ENCODE results near the gene FAM241A.

Gene FAM241A

DNA sequence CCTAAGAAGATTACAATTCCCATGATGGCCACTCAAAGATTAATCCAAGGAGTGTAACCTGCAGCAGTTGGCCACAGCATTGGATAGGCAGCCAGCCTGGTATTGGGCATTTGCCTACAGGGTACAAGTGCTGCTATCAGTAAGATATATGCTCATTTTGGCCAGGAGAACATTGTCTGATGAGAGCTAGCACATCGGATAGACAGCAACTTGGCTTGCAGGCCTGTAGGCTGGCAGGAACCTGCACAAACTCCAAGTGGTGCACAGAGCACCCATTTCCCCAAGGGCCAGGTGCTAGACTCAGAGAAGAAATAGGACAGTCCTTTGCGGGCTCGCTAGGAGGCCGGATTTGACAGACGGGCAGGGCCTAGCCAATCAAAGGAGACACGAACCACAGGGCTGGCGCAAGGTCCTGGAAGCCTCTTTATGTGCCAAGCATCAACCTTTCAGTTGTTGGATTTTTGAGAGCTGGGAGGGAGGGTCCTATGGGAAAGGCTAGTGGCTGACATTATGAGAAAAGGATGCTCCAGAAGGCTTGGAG, 74.6 kb downstream of the FAM241A start:
- no peak for DNase-seq

DNA sequence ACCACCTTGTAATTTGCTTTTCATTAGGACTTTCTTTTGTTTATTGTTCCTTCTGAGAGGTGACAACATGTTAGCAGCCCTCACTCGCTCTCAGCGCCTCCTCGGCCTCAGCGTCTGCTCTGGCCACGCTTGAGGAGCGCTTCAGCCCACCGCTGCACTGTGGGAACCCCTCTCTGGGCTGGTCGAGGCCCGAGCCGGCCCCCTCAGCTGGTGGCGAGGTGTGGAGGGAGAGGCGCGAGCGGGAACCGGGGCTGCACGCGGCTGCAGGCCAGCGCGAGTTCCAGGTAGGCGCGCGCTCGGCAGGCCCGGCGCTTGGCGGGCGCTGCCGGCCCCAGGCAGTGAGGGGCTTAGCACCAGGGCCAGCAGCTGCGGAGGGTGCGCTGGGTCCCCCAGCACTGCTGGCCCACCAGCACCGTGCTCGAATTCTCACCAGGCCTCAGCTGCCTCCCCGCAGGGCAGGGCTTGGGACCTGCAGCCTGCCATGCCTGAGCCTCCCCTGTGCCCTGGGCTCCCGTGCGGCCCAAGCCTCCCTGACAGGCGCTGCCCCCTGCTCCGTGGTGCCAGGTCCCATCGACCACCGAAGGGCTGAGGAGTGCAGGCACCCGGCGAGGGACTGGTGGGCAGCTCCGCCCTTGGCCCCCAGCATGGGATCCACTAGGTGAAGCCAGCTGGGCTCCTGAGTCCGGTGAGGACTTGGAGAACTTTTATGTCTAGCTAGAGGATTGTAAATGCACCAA, 77.1 kb downstream of the FAM241A start:
- DNase-seq, result no peak

- DNase-seq, result no peak
These were observed 79.9 kb downstream of the FAM241A start for GRCh38 chr4:112225157-112225556.

- peak; percentile 78 for DNase-seq
These were observed 85.9 kb downstream of the FAM241A start for GRCh38 chr4:112230879-112231778.

DNA sequence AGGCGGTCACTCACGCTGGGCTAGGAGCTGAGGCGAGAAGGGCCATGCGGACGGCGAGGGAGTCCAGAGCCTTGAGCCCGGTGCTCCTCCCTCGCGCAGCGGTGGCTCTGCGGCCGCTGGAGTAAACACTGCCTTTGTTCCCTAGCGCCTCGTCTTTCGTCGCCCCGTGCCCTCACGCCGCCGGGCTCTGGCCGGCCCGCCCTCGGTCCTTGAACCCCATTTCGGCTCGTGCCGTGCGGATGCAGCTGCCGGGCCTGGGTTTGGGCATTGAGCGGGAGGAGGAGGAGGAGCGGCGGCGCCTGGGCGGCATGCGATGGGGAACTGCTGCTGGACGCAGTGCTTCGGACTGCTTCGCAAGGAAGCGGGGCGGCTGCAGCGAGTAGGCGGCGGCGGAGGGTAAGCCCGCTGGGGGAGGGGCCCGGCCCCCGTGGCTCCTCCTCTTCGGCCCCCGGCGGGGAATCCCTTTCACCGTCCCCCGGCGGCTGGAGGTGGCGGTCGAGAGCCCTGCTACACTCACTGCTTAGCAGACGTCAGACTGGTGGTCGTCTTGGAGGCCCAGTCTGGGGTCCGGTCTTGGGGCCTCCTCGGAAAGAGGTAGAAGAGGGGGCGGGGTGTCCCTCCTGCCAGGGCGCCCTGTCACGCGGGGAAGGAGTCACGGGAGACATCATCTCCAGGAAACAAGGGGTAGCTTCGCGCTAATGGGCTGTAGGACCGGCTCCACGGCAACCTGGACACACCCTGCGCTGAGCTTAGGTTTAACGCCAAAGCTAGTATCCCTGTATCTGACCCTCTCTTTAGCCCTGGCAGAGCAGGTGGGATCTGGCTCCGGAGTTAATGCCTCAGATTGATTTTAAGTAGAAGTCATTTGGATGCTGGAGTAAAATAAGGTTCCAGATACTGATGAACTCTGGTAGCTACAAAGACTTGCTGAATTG, 86.8 kb downstream of the FAM241A start, which contains the start of gene AP1AR:
Gene AP1AR (plus strand): TSS at position 9 of the 935 bp plus-strand sequence. CDS start 305 bp downstream, at position 314.
- DNase-seq, result peak; percentile 41

DNA sequence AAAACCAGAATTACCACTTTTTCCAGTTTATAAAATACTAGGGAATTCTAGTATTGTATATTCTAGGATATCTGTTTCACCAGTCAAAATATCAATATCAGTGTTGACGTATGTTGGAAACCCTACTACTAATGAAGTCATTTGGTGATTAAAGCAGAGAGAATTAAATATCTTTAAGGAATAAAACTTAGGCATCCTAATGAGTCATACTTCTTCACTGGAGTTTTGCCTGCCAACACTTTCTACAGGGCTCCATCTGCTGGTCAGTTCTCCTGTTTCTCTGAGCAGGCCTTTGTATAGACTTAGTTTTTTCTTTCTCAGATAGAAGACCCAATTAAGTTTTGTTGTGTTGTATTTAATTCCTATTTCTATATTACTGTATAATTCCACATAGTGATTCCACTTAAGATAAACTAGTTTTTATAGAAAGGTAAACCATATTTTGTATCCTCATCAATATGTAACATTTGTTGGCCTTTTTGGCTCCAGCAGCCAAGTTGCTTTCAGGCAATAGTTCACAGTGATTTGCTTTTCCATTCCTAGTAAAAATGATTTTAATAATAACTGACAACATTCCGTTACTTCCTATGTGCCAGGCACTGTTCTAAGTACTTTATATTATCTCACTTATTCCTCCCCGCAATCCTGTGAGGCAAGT, 89.8 kb downstream of the FAM241A start:
- DNase-seq, result peak; percentile 22

GRCh38 chr4:112236040-112236439, 90.8 kb downstream of the FAM241A start:
- DNase-seq, result no peak

GRCh38 chr4:112238833-112239232, 93.6 kb downstream of the FAM241A start:
- DNase-seq, result no peak
